ENCODE results near the gene PRR13.

DNA sequence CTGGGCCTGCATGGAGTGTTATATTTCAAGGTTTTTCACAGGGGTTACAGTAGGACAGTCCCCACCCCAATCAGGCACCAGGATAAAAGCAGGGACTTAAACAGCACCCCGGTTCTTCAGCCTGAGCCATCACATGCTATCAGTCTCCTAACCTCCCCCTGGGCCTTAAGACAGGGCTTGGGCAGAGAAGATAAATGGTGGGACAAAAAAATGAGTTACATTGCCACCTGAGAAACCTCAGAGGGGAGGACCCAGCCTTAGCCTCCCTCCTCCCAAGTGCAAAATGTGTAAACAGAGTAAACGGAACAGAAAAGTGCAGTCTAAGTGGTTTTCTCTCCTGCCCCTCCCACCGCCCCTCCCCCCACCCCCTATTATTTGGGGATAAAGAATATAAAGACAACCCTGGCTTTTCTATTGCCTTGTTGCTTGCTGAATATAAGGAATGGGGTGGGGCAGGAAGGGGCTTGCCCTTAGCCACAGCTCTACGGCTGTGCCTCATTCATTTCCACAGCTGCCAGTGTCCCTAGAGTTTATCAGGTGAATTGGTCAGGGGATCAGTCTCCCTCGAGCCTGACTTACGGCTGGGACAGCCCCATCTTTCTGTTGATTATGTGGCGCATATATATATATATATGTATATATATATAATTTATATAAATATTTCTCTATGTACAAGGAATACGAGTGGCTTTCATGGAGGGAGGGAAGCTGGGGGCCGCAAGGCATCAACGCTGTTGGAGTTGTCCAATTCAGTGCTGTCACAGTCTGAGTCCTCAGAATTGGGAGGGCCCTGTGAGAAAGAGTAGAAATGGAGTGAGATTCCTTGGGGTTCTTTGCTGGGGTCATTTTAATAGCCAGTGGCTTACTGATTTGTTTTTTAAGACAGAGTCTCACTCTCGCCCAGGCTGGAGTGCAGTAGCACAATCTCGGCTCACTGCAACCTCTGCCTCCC lies 39.2 kb downstream of the PRR13 start:
- TF ChIP-seq POLR2A (IDR thresholded peaks at IDR 0.05) (no peak), CTCF (IDR thresholded peaks at IDR 0.05) (no peak)

Measured in transverse colon (tissue), 3 donors.